HG03565 (cell line): Measurements from ENCODE around the gene COMT.
"Not testable (repeated sequence)": the region's sequence is repeated elsewhere in the genome, so short reads cannot be mapped to it uniquely, and the experiment has no call there.

Source experiments
- ATAC-seq: cut with Tn5 transposase; IDR thresholded peaks from one replicate; pipeline ENCODE4 v1.9.1; 2021; ENCODE audit warnings: mild to moderate bottlenecking, moderate library complexity; ENCODE audit not compliant: unreplicated experiment

The COMT gene

DNA sequence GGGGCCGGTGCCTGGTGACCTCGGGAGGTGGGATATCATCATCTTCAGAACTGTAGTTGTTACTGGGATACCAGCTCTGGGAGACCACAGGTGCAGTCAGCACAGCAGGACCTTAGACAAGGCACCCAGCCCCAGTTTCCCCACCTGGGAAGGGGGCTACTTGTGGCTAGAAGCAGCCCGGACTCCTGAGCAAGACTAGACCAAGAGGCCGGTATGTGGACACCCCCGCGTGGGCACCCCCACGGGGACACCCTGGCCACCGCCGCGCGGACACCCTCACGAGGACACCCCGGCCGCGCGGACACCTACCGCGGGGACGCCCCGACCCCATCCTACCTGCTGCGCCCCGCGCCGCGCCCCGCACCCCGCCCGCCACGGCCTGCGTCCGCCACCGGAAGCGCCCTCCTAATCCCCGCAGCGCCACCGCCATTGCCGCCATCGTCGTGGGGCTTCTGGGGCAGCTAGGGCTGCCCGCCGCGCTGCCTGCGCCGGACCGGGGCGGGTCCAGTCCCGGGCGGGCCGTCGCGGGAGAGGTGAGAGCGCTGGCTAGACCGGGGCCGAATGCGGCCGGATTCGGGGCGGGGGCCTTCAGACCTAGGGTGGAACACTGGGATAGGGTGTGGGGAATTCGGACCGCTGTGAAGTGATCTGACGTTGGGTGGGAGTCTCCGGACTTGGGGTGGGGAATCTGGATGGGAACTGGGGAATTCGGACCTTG, at the start of gene COMT, which contains the start of gene TXNRD2:
Gene COMT, plus strand, starts transcription at position 408 of the 718 bp plus-strand sequence. CDS start 20,755 bp downstream, outside the sequence.
Gene TXNRD2, minus strand, starts transcription at position 454 of the 718 bp plus-strand sequence. Its CDS starts 15 bp downstream, at position 439.
- no peak for ATAC-seq

DNA sequence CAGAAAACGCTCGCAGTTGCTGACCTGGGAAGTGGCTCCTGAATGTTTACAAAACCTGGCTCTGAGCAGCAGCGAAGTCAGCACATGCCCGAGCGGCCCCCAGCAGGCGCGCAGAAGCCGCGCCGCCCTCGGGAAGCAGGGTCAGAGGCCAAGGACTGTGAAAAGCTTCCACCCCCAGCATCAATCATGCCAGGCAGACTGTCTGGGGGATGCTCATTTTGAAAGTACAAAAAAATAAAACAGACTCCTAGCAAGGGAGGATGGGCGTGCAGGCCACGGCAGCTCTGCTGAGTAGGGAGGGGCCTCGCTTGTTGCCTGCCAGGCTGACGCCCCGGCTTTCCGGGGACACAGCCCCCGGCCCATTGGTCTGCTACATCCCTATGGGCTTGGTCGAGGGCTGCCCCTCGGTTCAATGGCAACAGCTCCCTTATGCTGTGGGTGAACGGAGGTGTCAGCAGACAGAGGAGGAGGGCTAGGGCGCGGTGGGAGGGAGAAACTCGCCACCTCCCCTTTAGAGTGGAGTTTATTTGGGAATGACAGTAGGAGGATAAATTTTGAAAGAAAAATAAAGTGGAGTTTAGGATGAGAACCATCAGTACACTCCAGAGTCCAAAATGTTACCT, 49.2 kb upstream of the COMT start:
- ATAC-seq = no peak

GRCh38 chr22:19892925-19893324, 48.6 kb upstream of the COMT start:
- no peak for ATAC-seq

DNA sequence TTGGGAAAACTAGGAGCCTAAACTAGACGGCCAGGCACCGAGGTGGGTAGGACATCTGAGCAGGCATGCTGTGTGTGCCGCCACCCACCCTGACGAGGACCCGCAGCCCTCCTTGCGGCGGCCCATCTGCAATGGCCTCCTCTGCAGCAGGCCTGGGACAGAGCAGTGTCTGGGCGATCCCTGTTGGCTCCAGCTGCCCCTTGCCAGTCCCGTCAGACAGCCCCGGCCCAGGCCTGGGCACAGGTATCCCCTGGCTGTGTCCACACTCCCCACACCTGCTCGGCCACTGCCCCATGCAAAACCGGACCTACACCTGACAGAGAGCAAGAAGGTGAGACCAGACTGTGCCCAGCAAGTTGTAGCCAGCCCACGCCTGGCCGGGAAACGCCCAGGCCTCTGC, 48.2 kb upstream of the COMT start:
- ATAC-seq = no peak

GRCh38 chr22:19895160-19895849, 46.3 kb upstream of the COMT start:
- no peak for ATAC-seq

- ATAC-seq = no peak
Observed at GRCh38 chr22:19896665-19897355, 44.8 kb upstream of the COMT start.

DNA sequence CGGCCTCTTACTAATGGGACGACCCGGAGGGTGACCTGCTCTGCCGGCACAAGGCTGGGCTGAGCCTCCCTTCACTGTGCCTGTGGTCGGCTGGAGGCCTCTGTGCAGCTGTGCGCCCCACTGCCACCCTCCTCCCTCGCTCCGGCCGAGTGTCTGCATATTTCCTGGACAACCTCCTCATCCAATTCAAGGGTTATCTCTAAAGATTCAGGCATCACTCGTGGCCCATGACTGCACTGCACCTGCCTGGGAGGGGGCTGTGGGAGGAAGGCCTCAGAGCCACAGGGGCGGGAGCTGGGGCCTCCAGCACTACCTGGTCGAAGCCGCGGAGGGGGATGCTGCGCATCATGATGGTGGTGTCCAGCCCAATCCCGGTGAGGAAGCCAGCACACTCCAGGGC, 43.8 kb upstream of the COMT start:
- no peak for ATAC-seq

GRCh38 chr22:19898145-19898544, 43.4 kb upstream of the COMT start:
- no peak for ATAC-seq

DNA sequence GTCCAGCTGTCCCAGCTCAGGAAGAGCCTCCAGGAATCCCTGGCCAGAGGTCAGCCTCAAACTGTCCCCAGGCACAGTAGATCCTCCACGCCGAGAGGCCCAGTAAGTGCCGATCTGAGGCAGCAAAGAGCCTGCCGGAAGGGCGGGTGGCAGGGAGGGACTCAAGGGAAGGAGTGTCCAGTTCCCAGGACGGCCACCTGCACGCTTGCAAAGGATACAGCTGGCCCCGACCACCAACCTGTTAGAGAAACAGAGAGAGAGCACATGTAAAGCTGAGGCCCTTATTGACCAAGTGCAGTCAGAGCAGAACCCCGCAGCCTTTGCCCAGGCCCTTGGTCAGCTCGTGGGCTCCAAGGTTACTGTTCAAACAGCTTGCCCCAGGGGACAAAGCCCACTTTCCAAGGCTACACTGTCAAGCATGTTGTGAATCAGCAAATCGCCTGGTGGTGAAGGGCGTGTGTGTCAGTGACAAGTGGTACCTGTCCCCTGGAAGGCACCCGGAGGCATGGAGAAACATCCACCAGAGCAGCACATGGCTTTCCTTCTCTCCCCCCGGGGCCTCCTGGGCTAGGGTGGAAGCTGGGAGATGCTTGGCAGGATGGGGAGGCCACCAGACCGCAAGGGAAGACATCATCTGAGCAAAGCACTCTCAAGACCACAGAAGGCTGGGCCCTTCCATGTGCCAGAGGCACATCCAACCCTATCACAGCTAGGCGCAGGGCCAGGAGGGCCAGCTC, 42.6 kb upstream of the COMT start:
- no peak for ATAC-seq

DNA sequence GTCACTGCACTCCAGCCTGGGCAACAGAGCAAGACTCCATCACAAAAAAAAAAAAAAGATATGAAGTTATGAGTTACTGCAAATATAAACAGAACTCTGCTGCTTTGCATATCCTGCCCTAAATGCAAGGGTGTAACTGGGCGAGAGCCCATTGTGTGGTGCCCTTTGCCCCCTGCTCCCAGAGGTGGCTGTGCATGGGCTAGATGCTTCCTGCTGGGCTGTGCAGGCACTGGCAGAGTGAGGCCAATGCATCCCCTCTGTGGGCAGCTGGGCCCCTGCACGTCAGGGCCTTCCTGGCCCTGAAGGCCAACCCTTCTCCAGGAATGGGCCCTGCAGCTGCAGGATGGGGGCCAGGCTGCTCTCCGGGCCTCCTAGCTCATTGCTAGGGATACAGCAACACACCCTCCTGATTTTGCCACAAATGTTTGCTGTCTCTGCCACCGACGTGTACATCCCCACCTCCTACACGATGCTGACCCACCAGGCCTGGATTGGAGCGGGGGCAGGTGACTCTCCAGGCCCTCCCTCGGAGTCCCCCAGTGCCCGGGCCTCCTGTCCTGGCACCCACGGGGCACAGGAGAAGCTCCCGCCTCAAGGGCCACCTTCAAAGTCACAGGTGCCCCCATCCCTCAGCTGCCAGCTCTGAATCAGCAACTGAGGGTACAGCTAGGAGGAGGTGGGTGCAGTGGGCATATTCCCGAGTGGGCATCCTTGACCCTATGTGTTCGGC, 40.7 kb upstream of the COMT start:
- ATAC-seq = no peak

DNA sequence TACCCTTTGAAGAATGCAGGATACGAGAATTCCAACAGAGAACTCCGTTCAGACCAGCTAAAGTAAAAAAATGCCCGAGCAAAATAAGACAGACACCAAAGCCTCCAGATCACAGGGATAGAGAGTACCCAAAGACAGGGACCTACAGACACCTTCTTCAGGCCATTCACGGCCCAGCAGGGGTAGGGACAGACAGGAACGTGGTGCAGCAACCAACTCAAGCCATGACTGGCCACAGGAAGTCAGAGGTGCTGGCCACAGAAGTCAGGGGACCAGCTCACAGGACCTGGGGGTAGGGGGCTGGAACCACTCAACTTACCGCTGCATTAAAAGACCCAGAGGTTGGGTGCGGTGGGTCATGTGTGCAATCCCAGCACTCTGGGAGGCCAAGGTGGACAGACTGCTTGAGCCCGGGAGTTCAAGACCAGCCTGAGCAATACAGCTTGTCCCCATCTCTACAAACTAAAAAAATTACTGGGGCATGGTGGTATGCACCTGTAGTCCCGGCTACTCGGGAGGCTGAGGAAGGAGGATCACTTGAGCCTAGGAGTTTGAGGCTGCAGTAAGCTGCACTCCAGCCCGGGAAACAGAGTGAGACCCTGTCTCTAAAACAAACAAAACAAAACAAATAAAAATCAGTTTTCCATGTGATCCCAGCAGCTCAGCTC, 39.9 kb upstream of the COMT start:
- ATAC-seq = no peak

GRCh38 chr22:19902245-19902715, 39.3 kb upstream of the COMT start:
- no peak for ATAC-seq

DNA sequence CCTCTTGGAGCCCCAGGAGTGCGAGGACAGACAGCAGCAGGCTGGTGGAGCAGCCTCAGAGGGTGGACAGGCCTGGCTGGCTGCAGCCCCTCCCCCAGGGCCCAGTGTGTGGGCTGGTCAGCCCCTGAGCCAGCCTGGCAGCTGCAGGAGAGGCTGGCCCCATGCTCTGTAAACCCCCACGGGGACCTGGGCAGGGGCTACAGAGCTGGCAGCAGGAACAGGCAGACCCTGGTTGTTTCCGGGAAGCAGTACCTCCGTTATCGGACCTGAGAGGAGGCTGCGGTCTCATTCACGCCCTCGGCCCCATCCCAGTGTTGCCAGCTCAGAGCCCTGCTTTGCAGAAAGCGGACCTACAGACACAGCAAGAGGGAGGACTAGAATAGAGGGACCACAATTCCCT, 38.5 kb upstream of the COMT start:
- ATAC-seq = no peak

GRCh38 chr22:19903513-19903912, 38.1 kb upstream of the COMT start:
- ATAC-seq = no peak

DNA sequence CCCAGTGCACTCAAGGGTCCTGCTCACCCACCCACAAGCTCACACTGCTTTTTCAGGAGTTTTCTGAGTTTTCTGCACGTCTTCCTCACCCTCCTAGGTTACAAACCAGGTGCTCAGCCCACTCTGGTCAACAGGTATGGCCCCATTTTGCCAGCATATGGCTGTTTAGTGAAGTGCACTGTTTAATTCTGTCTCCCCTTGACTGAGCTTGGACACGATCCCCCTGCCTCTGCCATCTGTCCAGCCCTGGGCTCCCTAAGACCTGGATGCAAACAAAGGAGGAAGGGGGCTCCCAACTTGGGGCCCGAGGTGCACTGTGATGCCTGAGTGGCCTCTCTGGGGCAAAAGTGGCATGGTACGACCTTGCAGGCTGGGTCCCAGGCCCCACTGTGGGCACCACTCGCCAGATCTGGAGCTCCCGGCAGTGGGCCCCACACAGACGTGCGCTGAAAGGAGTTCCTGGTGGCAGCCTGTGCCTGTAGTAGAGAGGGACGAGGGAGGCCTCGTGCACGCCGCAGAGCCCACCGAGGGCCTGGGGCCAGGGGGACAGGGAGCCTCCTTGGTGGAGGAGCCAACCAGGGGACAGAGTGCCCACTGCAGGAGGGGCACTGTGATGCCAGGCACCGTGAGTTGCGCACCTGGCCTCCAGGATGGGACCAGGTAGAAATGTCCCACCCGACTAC, 37.3 kb upstream of the COMT start:
- no peak for ATAC-seq

DNA sequence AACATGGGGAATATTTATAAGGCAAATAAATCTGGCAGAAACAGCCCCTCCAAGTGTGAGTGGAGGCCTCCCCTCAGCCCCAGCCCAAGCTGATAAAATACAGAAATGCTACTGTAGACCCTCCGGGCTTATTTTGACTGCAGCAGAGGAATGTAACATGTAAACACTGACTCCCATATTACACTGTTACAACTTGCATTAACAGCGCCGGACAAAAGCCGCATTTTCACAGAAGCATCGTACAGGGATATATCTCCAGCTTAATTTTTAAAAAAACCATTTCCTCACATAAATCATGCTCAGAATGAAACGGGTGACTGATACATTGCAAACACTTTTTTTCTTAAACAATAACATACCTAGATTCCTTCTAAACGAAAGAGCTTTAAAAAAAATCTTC, 36.6 kb upstream of the COMT start:
- no peak for ATAC-seq

- no peak for ATAC-seq
Observed at GRCh38 chr22:19905347-19906276, 36.0 kb upstream of the COMT start.

DNA sequence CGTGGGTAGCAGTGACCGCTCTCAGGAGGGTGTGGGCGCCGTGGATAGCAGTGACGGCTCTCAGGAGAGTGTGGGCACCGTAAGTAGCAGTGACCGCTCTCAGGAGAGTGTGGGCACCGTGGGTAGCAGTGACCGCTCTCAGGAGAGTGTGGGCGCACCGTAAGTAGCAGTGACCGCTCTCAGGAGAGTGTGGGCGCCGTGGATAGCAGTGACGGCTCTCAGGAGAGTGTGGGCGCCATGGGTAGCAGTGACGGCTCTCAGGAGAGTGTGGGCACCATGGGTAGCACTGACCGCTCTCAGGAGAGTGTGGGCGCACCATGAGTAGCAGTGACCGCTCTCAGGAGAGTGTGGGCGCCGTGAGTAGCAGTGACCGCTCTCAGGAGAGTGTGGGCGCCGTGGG, 34.7 kb upstream of the COMT start:
- ATAC-seq = not testable (repeated sequence)
